Measurements from ENCODE around the gene EYA4. TPM values are rescaled to one million over a fixed set of nuclear protein-coding genes. Genes with fewer than 3 reads are reported as not detected.
A peak's percentile ranks its signal among the peaks of the same experiment; 100 is the strongest.

EYA4 gene
- total and polyA plus RNA-seq, 2 donors (not counting 1 experiment from before 2014, with no cell fraction given) = 4.6 to 38.0 TPM

- H3K27me3 ChIP-seq (ENCODE audit: control insufficient read depth, insufficient read depth, low read length) = no peaks in the 10 kb centered on the region
- H3K9ac ChIP-seq (ENCODE audit: insufficient read depth, low read length) = peak overlapping the region; percentile 27
- peak overlapping the region; percentile 71 to 85 (median 75) for H3K4me3 ChIP-seq (replicated peaks in 1 of 4; ENCODE audit: control extremely low read depth in 1 of 4, insufficient read depth in 1 of 4, low read depth in 3 of 4, low read length in 4 of 4)
- DNase-seq (ENCODE audit: low read depth in 2 of 2) = peak in 1 of 2 donors; percentile 64
- H3K27ac ChIP-seq (ENCODE audit: insufficient read depth, low read length) = peak overlapping the region; percentile 78
- peak overlapping the region; percentile 33 for H2AFZ ChIP-seq (ENCODE audit: low read length)
- no peaks in the 10 kb centered on the region for H4K20me1 ChIP-seq (ENCODE audit: control insufficient read depth, extremely low read depth, insufficient read depth, low read length)
- TF ChIP-seq CTCF (conservative IDR thresholded peaks at IDR 0.05 in 1 of 2, IDR thresholded peaks at IDR 0.05 in 1 of 2; ENCODE audit: low read depth in 1 of 2, low read length in 2 of 2) = no peak
- peak; percentile 79 for TF ChIP-seq EZH2 (IDR thresholded peaks at IDR 0.05; ENCODE audit: low read length, missing control alignments)
- H3K4me1 ChIP-seq (ENCODE audit: control insufficient read depth, extremely low read depth, insufficient read depth, low read length) = no peaks in the 10 kb centered on the region
- no peaks in the 10 kb centered on the region for H3K36me3 ChIP-seq (ENCODE audit: control insufficient read depth, insufficient read depth, low read length)
- no peaks in the 10 kb centered on the region for H3K9me3 ChIP-seq (ENCODE audit: control insufficient read depth, insufficient read depth, low read depth, low read length)
- peak overlapping the region; percentile 90 for H3K4me2 ChIP-seq (ENCODE audit: extremely low read depth, insufficient read depth, low read length)
- peaks cover 29% of the 10 kb centered on the region for H3K79me2 ChIP-seq (ENCODE audit: control insufficient read depth, insufficient read depth, low read length)
Observed at GRCh38 chr6:133242637-133243585, 1.8 kb downstream of the EYA4 start.

- no peak overlapping the region for H2AFZ ChIP-seq (ENCODE audit: low read length)
- peak overlapping the region; percentile 71 to 85 (median 75) for H3K4me3 ChIP-seq (replicated peaks in 1 of 4; ENCODE audit: control extremely low read depth in 1 of 4, insufficient read depth in 1 of 4, low read depth in 3 of 4, low read length in 4 of 4)
Observed at GRCh38 chr6:133243723-133244305, 2.7 kb downstream of the EYA4 start.

More at GRCh38 chr6:133243723-133244305, 2.7 kb downstream of the EYA4 start:
- Histone ChIP-seq H3K36me3 (ENCODE audit: control insufficient read depth, insufficient read depth, low read length) (no peaks in the 10 kb centered on the region), H3K79me2 (ENCODE audit: control insufficient read depth, insufficient read depth, low read length) (peaks cover 29% of the 10 kb centered on the region), H4K20me1 (ENCODE audit: control insufficient read depth, extremely low read depth, insufficient read depth, low read length) (no peaks in the 10 kb centered on the region), H3K27me3 (ENCODE audit: control insufficient read depth, insufficient read depth, low read length) (no peaks in the 10 kb centered on the region), H3K4me2 (ENCODE audit: extremely low read depth, insufficient read depth, low read length) (peak overlapping the region; percentile 90), H3K4me1 (ENCODE audit: control insufficient read depth, extremely low read depth, insufficient read depth, low read length) (no peaks in the 10 kb centered on the region), H3K27ac (ENCODE audit: insufficient read depth, low read length) (peak overlapping the region; percentile 78), H3K9me3 (ENCODE audit: control insufficient read depth, insufficient read depth, low read depth, low read length) (no peaks in the 10 kb centered on the region), H3K9ac (ENCODE audit: insufficient read depth, low read length) (no peak overlapping the region)
- DNase-seq (ENCODE audit: low read depth in 2 of 2) = peak in 1 of 2 donors; percentile 30
- TF ChIP-seq CTCF (conservative IDR thresholded peaks at IDR 0.05 in 1 of 2, IDR thresholded peaks at IDR 0.05 in 1 of 2; ENCODE audit: low read depth in 1 of 2, low read length in 2 of 2) (no peak), EZH2 (IDR thresholded peaks at IDR 0.05; ENCODE audit: low read length, missing control alignments) (no peak)
